Body of pancreas (tissue), 4 donors: ENCODE results near the gene CYTIP.
"Not testable (repeated sequence)": the region's sequence is repeated elsewhere in the genome, so short reads cannot be mapped to it uniquely, and the experiment has no call there.

Experiments
- CTCF ChIP-seq, 7 experiments: fragments of 450-650 bp in 4 of 7; fragments of 200-600 bp in 3 of 7; sonication (generic) in 3 of 7; IDR thresholded peaks; one replicate each; pipeline ENCODE4 v1.5.1; 2016 to 2019; ENCODE audit warnings: antibody characterized with exemption in 7 of 7
- POLR2A ChIP-seq, 3 donors: fragments of 450-650 bp; IDR thresholded peaks; one replicate each; pipeline ENCODE4 v1.6.1; 2016; ENCODE audit warnings: antibody characterized with exemption in 3 of 3, mild to moderate bottlenecking in 2 of 3

GRCh38 chr2:157402801-157403485, 40.9 kb downstream of the CYTIP start:
- TF ChIP-seq CTCF, POLR2A (IDR thresholded peaks at IDR 0.05): not testable (repeated sequence)
